Lower leg skin (tissue), 4 donors: ENCODE results near the gene CLPTM1L. TPM values are rescaled to one million over a fixed set of nuclear protein-coding genes. Genes with fewer than 3 reads are reported as not detected.

Experiments
- DNase-seq, 2 donors: peaks; one replicate each; pipeline ENCODE4 v3.0.0-alpha.2; 2019; ENCODE audit warnings: low spot score in 2 of 2
- H3K4me3 ChIP-seq: fragments of 200-600 bp; sonication (generic); 2 replicates; pipeline ENCODE4 v1.5.1; 2017; ENCODE audit warnings: mild to moderate bottlenecking, low read depth; ENCODE audit not compliant: poor library complexity, severe bottlenecking
- CTCF ChIP-seq, 3 donors: fragments of 450-650 bp; IDR thresholded peaks; one replicate each; pipeline ENCODE4 v1.5.1; 2016; ENCODE audit warnings: antibody characterized with exemption in 3 of 3, mild to moderate bottlenecking in 3 of 3, moderate library complexity in 2 of 3
- POLR2A ChIP-seq, 2 donors: fragments of 450-650 bp; IDR thresholded peaks; one replicate each; pipeline ENCODE4 v1.6.1; 2016 to 2017; ENCODE audit warnings: antibody characterized with exemption in 2 of 2, mild to moderate bottlenecking in 1 of 2, moderate library complexity in 1 of 2
- WGBS, 2 donors: methylation state at CpG; one replicate each; pipeline ENCODE4 v1.1.5; 2018; 5-methylcytosine and 5-hydroxymethylcytosine counted together
- intact Hi-C: fragments of 100-400 bp; cut with DNase I; formaldehyde crosslinking; loops from one replicate; pipeline ENCODE4 v1.15.0; 2023; ENCODE audit warnings: low total_unique reads
- total RNA-seq, 4 donors: library from RNA; depleted of rRNA; stranded (reverse); fragments of >200 nt; gene quantifications; one replicate each; pipeline ENCODE4 v1.1.0, GENCODE V29; 2016

The CLPTM1L gene
- total RNA-seq, 4 donors from 2014 or later: 82.8 to 123 (median 102) TPM

- 92 to 93% methylated on average over 21 of the region's 22 CpGs for WGBS, 2 donors
- intact Hi-C loops: no loop called here
- no peak for TF ChIP-seq CTCF (IDR thresholded peaks at IDR 0.05)
- no peak for TF ChIP-seq POLR2A (IDR thresholded peaks at IDR 0.05)
Observed at GRCh38 chr5:1337489-1338195, 7.3 kb downstream of the CLPTM1L start.

GRCh38 chr5:1336749-1337488, 8.0 kb downstream of the CLPTM1L start:
- TF ChIP-seq POLR2A (IDR thresholded peaks at IDR 0.05): no peak
- TF ChIP-seq CTCF (IDR thresholded peaks at IDR 0.05): no peak
- 91 to 93% methylated on average over 22 of the region's 22 CpGs for WGBS, 2 donors
- no peak overlapping the region for H3K4me3 ChIP-seq
- intact Hi-C loops: no loop called here
- DNase-seq: no peak

More at GRCh38 chr5:1337489-1338195, 7.3 kb downstream of the CLPTM1L start:
- H3K4me3 ChIP-seq: no peak overlapping the region
- DNase-seq: no peak

GRCh38 chr5:1336106-1336561, 8.8 kb downstream of the CLPTM1L start:
- no peak overlapping the region for H3K4me3 ChIP-seq
- no peak for DNase-seq
- intact Hi-C loops: no loop called here
- 95 to 97% methylated on average over 13 of the region's 14 CpGs for WGBS, 2 donors
- no peak for TF ChIP-seq CTCF (IDR thresholded peaks at IDR 0.05)
- TF ChIP-seq POLR2A (IDR thresholded peaks at IDR 0.05): no peak

GRCh38 chr5:1335540-1336095, 9.3 kb downstream of the CLPTM1L start:
- intact Hi-C loops: no loop called here
- DNase-seq: no peak
- H3K4me3 ChIP-seq: no peak overlapping the region
- 63 to 65% methylated on average over 13 to 14 of the region's 19 CpGs for WGBS, 2 donors
- TF ChIP-seq POLR2A (IDR thresholded peaks at IDR 0.05) (no peak), CTCF (IDR thresholded peaks at IDR 0.05) (no peak)

GRCh38 chr5:1334831-1335539, 9.9 kb downstream of the CLPTM1L start:
- intact Hi-C loops: no loop called here
- no peak for DNase-seq
- no peak overlapping the region for H3K4me3 ChIP-seq
- TF ChIP-seq CTCF (IDR thresholded peaks at IDR 0.05) (no peak), POLR2A (IDR thresholded peaks at IDR 0.05) (no peak)
- WGBS, 2 donors: 93 to 94% methylated on average over 26 to 28 of the region's 32 CpGs
